Keratinocyte (primary cell): Measurements from ENCODE around the gene ARPC5L. TPM values are rescaled to one million over a fixed set of nuclear protein-coding genes. Genes with fewer than 3 reads are reported as not detected.

Experiments used
- DNase-seq: peaks from one replicate; pipeline ENCODE4 v3.0.0-alpha.2; 2011; ENCODE audit warnings: low read depth, missing footprints, low spot score
- FAIRE-seq: peaks from 2 replicates; lab custom pipeline; 2011; peaks lifted over from hg19 to GRCh38; lab: Jason Lieb, UNC
- H2AFZ ChIP-seq: 2 replicates; pipeline ENCODE4 v1.6.0; 2012; ENCODE audit warnings: low read length, control low read depth, inconsistent platforms; ENCODE audit not compliant: control insufficient read depth
- H3K27ac ChIP-seq: 2 replicates; pipeline ENCODE4 v1.5.1; 2011; ENCODE audit warnings: low read length; ENCODE audit not compliant: control insufficient read depth, insufficient read depth
- H3K27me3 ChIP-seq: 3 replicates; pipeline ENCODE4 v1.6.0; 2011; ENCODE audit warnings: low read length; ENCODE audit not compliant: control insufficient read depth, insufficient read depth; ENCODE audit errors: extremely low read depth
- H3K36me3 ChIP-seq, 2 experiments: 2 replicates in 1 of 2; 3 replicates in 1 of 2; pipeline ENCODE4 v1.5.1; 2011; ENCODE audit warnings: low read length in 2 of 2, mild to moderate bottlenecking in 1 of 2; ENCODE audit not compliant: control insufficient read depth in 2 of 2, insufficient read depth in 2 of 2; ENCODE audit errors: extremely low read depth in 1 of 2
- H3K4me1 ChIP-seq: 3 replicates; pipeline ENCODE4 v1.5.1; 2011; ENCODE audit warnings: low read length; ENCODE audit not compliant: control insufficient read depth, insufficient read depth; ENCODE audit errors: extremely low read depth
- H3K4me2 ChIP-seq: 3 replicates; pipeline ENCODE4 v1.6.0; 2011; ENCODE audit warnings: low read depth, low read length; ENCODE audit not compliant: control insufficient read depth, insufficient read depth; ENCODE audit errors: extremely low read depth
- H3K4me3 ChIP-seq, 3 experiments: fragments of 200-600 bp in 1 of 3; sonication (generic) in 1 of 3; 2 replicates in 2 of 3; 3 replicates in 1 of 3; pipeline ENCODE4 v1.5.1; 2011 to 2016; ENCODE audit warnings: low read length in 3 of 3, mild to moderate bottlenecking in 3 of 3, control low read depth in 2 of 3, inconsistent platforms in 1 of 3, low read depth in 1 of 3, mixed read lengths in 1 of 3, mixed run types in 1 of 3, moderate library complexity in 1 of 3; ENCODE audit not compliant: control insufficient read depth in 2 of 3, insufficient read depth in 2 of 3; ENCODE audit errors: extremely low read depth in 1 of 3
- H3K79me2 ChIP-seq: 2 replicates; pipeline ENCODE4 v1.6.0; 2012; ENCODE audit warnings: low read length; ENCODE audit not compliant: control insufficient read depth, insufficient read depth
- H3K9ac ChIP-seq: 3 replicates; pipeline ENCODE4 v1.6.0; 2011; ENCODE audit warnings: low read length; ENCODE audit not compliant: control insufficient read depth, insufficient read depth; ENCODE audit errors: extremely low read depth
- H3K9me1 ChIP-seq: 3 replicates; pipeline ENCODE4 v1.6.0; 2011; ENCODE audit warnings: low read length; ENCODE audit not compliant: control insufficient read depth, insufficient read depth; ENCODE audit errors: extremely low read depth
- H3K9me3 ChIP-seq: 2 replicates; pipeline ENCODE4 v1.5.1; 2012; ENCODE audit warnings: low read depth, low read length; ENCODE audit not compliant: control insufficient read depth
- H4K20me1 ChIP-seq: 3 replicates; pipeline ENCODE4 v1.6.0; 2011; ENCODE audit warnings: low read length; ENCODE audit not compliant: control insufficient read depth, insufficient read depth; ENCODE audit errors: extremely low read depth
- CTCF ChIP-seq, 3 experiments: IDR thresholded peaks in 1 of 3; conservative IDR thresholded peaks in 1 of 3; optimal IDR thresholded peaks in 1 of 3; 2 replicates in 2 of 3; 3 replicates in 1 of 3; pipeline versions ENCODE3 to v1.5.1; 2011; ENCODE audit warnings: low read length in 3 of 3, mild to moderate bottlenecking in 3 of 3, moderate library complexity in 2 of 3, control low read depth in 1 of 3, inconsistent platforms in 1 of 3; ENCODE audit not compliant: insufficient read depth in 2 of 3; ENCODE audit errors: extremely low read depth in 1 of 3
- EZH2 ChIP-seq: IDR thresholded peaks from one replicate; pipeline ENCODE4 v1.6.1; 2012; ENCODE audit warnings: inconsistent platforms, mild to moderate bottlenecking, low read length, moderate library complexity
- dilution Hi-C: fragments of 300-500 bp; cut with MboI; formaldehyde crosslinking; loops from one replicate; pipeline ENCODE4 v1.7.0; 2020; ENCODE audit warnings: low sequenced_read_pairs; ENCODE audit not compliant: extremely low pct_ligation_motif_present
- polyA plus RNA-seq, 5 experiments: library from polyadenylated mRNA; depleted of rRNA in 3 of 5; stranded (reverse) in 3 of 5; stranded (forward) in 1 of 5; unstranded in 1 of 5; fragments of >200 nt; gene quantifications; 1 replicate in 1 of 5; 2 replicates in 3 of 5; 3 replicates in 1 of 5; pipeline versions ENCODE4 v1.2.1 to v1.2.3, GENCODE V29; 2011 to 2012; ENCODE audit warnings: missing spikeins in 2 of 5, low read depth in 1 of 5, low replicate concordance in 1 of 5

The ARPC5L gene
- polyA plus RNA-seq, 1 donor (not counting 4 experiments of a cell fraction or from before 2014, with no cell fraction given) = 102 TPM

- no peaks in the 10 kb centered on the region for H3K27me3 ChIP-seq
- H3K4me2 ChIP-seq = no peak overlapping the region
- peaks cover 22% of the 10 kb centered on the region for H3K4me1 ChIP-seq
- H3K36me3 ChIP-seq = no peaks in the 10 kb centered on the region
- dilution Hi-C loops = no loop called here
- TF ChIP-seq CTCF (optimal IDR thresholded peaks at IDR 0.05 in 1 of 3, IDR thresholded peaks at IDR 0.05 in 1 of 3, conservative IDR thresholded peaks at IDR 0.05 in 1 of 3; ENCODE audit: extremely low read depth in 1 of 3, insufficient read depth in 2 of 3, low read length in 3 of 3) = no peak
- TF ChIP-seq EZH2 = no peak
- H4K20me1 ChIP-seq = no peaks in the 10 kb centered on the region
- DNase-seq = no peak
- no peak for FAIRE-seq
- H3K27ac ChIP-seq = no peak overlapping the region
- H3K9me3 ChIP-seq = no peaks in the 10 kb centered on the region
- no peaks in the 10 kb centered on the region for H3K9me1 ChIP-seq
- H3K9ac ChIP-seq = no peak overlapping the region
- H2AFZ ChIP-seq = no peak overlapping the region
- no peak overlapping the region for H3K4me3 ChIP-seq
- no peaks in the 10 kb centered on the region for H3K79me2 ChIP-seq
Observed at GRCh38 chr9:124830593-124830992, 31.3 kb upstream of the ARPC5L start.

- Histone ChIP-seq H2AFZ (no peak overlapping the region), H3K4me1 (peaks cover 22% of the 10 kb centered on the region), H3K9me3 (no peaks in the 10 kb centered on the region), H3K27me3 (no peaks in the 10 kb centered on the region), H3K4me3 (no peak overlapping the region), H3K9ac (no peak overlapping the region), H4K20me1 (no peaks in the 10 kb centered on the region), H3K4me2 (no peak overlapping the region), H3K27ac (no peak overlapping the region), H3K36me3 (no peaks in the 10 kb centered on the region), H3K79me2 (no peaks in the 10 kb centered on the region), H3K9me1 (no peaks in the 10 kb centered on the region)
- no peak for DNase-seq
- TF ChIP-seq EZH2 = no peak
- no peak for TF ChIP-seq CTCF (optimal IDR thresholded peaks at IDR 0.05 in 1 of 3, IDR thresholded peaks at IDR 0.05 in 1 of 3, conservative IDR thresholded peaks at IDR 0.05 in 1 of 3; ENCODE audit: extremely low read depth in 1 of 3, insufficient read depth in 2 of 3, low read length in 3 of 3)
- FAIRE-seq = no peak
- dilution Hi-C loops = no loop called here
Observed at GRCh38 chr9:124831642-124832364, 30.1 kb upstream of the ARPC5L start.
